ENCODE data around the gene ANAPC1. TPM values are rescaled to one million over a fixed set of nuclear protein-coding genes. Genes with fewer than 3 reads are reported as not detected.

The ANAPC1 gene, protein sequence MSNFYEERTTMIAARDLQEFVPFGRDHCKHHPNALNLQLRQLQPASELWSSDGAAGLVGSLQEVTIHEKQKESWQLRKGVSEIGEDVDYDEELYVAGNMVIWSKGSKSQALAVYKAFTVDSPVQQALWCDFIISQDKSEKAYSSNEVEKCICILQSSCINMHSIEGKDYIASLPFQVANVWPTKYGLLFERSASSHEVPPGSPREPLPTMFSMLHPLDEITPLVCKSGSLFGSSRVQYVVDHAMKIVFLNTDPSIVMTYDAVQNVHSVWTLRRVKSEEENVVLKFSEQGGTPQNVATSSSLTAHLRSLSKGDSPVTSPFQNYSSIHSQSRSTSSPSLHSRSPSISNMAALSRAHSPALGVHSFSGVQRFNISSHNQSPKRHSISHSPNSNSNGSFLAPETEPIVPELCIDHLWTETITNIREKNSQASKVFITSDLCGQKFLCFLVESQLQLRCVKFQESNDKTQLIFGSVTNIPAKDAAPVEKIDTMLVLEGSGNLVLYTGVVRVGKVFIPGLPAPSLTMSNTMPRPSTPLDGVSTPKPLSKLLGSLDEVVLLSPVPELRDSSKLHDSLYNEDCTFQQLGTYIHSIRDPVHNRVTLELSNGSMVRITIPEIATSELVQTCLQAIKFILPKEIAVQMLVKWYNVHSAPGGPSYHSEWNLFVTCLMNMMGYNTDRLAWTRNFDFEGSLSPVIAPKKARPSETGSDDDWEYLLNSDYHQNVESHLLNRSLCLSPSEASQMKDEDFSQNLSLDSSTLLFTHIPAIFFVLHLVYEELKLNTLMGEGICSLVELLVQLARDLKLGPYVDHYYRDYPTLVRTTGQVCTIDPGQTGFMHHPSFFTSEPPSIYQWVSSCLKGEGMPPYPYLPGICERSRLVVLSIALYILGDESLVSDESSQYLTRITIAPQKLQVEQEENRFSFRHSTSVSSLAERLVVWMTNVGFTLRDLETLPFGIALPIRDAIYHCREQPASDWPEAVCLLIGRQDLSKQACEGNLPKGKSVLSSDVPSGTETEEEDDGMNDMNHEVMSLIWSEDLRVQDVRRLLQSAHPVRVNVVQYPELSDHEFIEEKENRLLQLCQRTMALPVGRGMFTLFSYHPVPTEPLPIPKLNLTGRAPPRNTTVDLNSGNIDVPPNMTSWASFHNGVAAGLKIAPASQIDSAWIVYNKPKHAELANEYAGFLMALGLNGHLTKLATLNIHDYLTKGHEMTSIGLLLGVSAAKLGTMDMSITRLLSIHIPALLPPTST (N-terminal part only)
- total RNA-seq = 39.8 and 60.6 TPM in 2 replicates

DNA sequence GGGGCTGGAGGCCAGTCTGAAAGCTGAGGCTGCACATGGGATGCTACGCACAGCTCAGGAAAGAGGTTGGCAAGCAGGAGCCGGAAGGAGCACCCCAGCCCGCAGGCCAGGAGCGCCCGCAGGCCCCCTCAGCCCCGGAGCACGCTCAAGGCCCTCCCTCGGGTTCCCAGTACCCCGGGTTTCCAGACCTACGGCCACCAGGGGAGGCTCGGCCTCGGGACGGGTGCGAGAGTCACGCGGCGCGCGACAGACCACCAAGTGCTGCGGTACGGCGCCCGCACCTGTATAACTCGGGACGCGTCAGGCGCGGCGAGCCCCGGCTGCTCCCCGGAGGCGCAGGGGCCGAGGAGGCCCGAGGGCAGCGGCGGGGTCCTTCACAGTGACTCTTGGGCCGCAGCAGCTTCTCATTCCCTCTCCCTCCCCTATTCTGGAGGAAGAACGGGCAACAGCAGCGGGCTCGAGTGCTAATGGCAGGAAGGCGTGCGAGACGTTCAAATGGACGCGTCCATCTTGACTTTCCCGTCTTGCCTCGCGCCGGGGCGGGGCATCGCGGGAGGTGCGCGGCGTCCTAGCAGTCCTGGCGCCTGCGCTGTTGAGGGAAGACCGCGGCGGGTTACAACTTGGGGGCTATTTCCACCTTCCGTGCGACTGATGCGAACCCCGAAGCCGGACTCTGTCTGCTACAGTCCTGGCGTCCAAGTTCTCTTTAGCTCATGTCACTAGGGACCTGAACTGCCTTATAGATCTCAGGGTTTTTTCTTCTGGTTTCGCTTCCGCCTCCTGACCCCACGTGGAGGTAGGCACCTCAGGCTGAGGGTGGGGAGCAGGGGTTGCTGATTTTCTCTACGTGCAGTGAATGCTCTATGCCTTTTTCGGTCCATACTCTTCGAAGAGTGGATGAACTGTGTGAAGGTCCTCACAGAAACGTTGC is at the start of gene ANAPC1:
Gene ANAPC1, minus strand, starts transcription at position 533 of the 931 bp plus-strand sequence. CDS start 3,368 bp downstream, outside the sequence.
- Histone ChIP-seq H3K4me3 (ENCODE audit: low read depth, low read length) (peak within 1 kb of the TSS; percentile 92), H3K36me3 (ENCODE audit: control insufficient read depth, insufficient read depth, low read length) (no peaks in the 10 kb centered on the region), H3K27me3 (ENCODE audit: control insufficient read depth, insufficient read depth, low read length) (no peaks in the 10 kb centered on the region)
- DNase-seq (ENCODE audit: low read depth) (peak; percentile 70), FAIRE-seq (no peak)
- TF ChIP-seq, protein P1, sequence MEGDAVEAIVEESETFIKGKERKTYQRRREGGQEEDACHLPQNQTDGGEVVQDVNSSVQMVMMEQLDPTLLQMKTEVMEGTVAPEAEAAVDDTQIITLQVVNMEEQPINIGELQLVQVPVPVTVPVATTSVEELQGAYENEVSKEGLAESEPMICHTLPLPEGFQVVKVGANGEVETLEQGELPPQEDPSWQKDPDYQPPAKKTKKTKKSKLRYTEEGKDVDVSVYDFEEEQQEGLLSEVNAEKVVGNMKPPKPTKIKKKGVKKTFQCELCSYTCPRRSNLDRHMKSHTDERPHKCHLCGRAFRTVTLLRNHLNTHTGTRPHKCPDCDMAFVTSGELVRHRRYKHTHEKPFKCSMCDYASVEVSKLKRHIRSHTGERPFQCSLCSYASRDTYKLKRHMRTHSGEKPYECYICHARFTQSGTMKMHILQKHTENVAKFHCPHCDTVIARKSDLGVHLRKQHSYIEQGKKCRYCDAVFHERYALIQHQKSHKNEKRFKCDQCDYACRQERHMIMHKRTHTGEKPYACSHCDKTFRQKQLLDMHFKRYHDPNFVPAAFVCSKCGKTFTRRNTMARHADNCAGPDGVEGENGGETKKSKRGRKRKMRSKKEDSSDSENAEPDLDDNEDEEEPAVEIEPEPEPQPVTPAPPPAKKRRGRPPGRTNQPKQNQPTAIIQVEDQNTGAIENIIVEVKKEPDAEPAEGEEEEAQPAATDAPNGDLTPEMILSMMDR (IDR thresholded peaks at IDR 0.05; ENCODE audit: insufficient read depth, low read length, severe bottlenecking) = no peak

DNA sequence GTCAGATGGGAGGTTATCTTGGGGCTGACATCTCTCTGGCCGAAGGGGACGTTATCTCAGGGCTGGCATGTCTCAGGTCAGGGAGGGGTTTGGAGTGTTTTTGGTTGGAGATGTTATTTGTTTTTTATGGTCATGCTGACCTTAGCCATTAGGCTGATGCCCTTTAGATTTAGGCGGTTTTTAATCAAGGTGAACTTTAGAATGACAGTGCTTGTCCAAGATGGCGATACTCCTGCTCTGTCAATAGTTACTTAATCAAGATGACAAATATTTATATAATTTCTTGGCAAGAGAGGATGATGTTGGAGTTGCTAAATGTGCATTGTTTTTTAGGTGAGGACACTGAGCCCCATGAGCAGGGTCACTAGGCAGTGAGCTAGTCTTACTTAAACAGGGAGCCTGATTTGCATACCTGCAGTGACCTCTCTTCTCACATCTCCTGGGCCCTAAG is 48.9 kb upstream of the ANAPC1 start:
- FAIRE-seq = no peak
- TF ChIP-seq, protein P1 (IDR thresholded peaks at IDR 0.05; ENCODE audit: insufficient read depth, low read length, severe bottlenecking) = no peak
- Histone ChIP-seq H3K36me3 (ENCODE audit: control insufficient read depth, insufficient read depth, low read length) (no peaks in the 10 kb centered on the region), H3K4me3 (ENCODE audit: low read depth, low read length) (no peak overlapping the region), H3K27me3 (ENCODE audit: control insufficient read depth, insufficient read depth, low read length) (no peaks in the 10 kb centered on the region)
- DNase-seq (ENCODE audit: low read depth) = no peak

DNA sequence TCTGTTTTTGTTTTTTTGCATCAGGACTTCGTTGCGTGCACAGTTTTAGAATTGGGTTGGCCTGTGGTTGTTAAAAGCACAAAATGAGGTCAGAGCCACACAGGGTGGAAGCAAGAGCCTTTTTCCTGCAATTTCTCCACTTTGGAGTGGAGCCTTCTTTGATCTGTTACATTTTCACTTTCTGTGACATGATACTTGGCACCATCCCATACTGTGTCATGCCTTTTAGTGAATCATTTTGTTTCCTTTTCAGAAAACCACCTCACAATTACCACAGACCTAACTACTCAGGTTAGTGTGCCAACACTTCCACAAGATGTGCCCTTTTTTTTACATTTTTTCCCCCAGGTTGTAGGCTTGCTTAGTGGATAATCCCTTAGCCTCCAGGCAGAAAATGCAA is 46.9 kb upstream of the ANAPC1 start:
- H3K36me3 ChIP-seq (ENCODE audit: control insufficient read depth, insufficient read depth, low read length) = no peaks in the 10 kb centered on the region
- no peak overlapping the region for H3K4me3 ChIP-seq (ENCODE audit: low read depth, low read length)
- H3K27me3 ChIP-seq (ENCODE audit: control insufficient read depth, insufficient read depth, low read length) = peaks cover 2% of the 10 kb centered on the region
- FAIRE-seq = peak; percentile 40
- TF ChIP-seq, protein P1 (IDR thresholded peaks at IDR 0.05; ENCODE audit: insufficient read depth, low read length, severe bottlenecking) = no peak
- peak; percentile 90 for DNase-seq (ENCODE audit: low read depth)

DNA sequence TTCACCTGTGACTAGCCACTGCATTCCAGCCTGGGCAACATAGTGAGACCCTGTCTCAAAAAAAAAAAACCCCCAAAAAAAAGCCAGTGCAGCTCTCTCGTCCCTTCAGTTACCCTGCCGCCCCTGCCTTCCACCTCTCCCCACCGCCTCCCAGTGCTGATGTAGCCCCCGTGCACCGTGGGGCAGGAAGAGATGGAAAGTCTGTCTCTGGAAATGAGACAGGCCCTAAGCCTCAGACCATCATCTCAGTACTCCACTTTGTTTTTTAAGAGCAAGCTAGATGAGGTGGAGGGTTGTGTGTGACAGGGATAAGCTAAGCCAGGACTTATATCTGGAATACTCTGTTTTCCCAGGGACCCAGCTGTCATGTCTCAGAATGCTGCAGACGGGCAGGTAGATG is 46.4 kb upstream of the ANAPC1 start:
- TF ChIP-seq, protein P1 (IDR thresholded peaks at IDR 0.05; ENCODE audit: insufficient read depth, low read length, severe bottlenecking) = no peak
- H3K27me3 ChIP-seq (ENCODE audit: control insufficient read depth, insufficient read depth, low read length) = peaks cover 2% of the 10 kb centered on the region
- H3K36me3 ChIP-seq (ENCODE audit: control insufficient read depth, insufficient read depth, low read length) = no peaks in the 10 kb centered on the region
- no peak overlapping the region for H3K4me3 ChIP-seq (ENCODE audit: low read depth, low read length)
- DNase-seq (ENCODE audit: low read depth) (no peak), FAIRE-seq (no peak)

DNA sequence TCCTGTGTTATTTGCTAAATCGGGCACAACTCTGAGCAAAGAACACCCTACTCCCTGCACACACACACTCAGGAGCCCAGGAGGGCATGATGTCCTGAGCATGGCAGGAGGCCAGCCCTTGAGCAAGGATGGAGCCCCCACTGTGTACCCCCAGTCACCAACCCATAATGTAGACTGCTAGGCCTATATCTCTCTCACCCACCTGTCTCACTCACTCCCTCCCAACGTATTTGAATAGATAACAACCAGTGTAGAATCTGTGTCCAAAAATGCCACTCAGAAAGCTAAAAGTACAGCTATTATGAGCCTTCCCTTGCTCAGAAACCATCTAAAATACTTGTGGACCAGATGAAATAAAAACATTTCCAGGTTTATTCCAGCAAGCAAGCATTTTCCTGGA is 43.7 kb upstream of the ANAPC1 start:
- no peak for FAIRE-seq
- DNase-seq (ENCODE audit: low read depth) = no peak
- Histone ChIP-seq H3K4me3 (ENCODE audit: low read depth, low read length) (no peak overlapping the region), H3K36me3 (ENCODE audit: control insufficient read depth, insufficient read depth, low read length) (no peaks in the 10 kb centered on the region), H3K27me3 (ENCODE audit: control insufficient read depth, insufficient read depth, low read length) (peaks cover 4% of the 10 kb centered on the region)
- TF ChIP-seq, protein P1 (IDR thresholded peaks at IDR 0.05; ENCODE audit: insufficient read depth, low read length, severe bottlenecking) = no peak
